Duodenal mucosa (tissue), 2 donors: ENCODE measurements around the gene XPR1.

Experiments
- H3K27ac ChIP-seq: one replicate; pipeline ENCODE4 v1.7.0; 2013; ENCODE audit warnings: low read depth, low read length
- H3K27me3 ChIP-seq, 2 donors: one replicate each; pipeline ENCODE4 v1.7.0; 2013; ENCODE audit warnings: low read length in 2 of 2, control low read depth in 1 of 2; ENCODE audit not compliant: insufficient read depth in 2 of 2, control insufficient read depth in 1 of 2
- H3K36me3 ChIP-seq, 2 donors: one replicate each; pipeline ENCODE4 v1.7.0; 2013; ENCODE audit warnings: low read length in 2 of 2, control low read depth in 1 of 2; ENCODE audit not compliant: insufficient read depth in 2 of 2, control insufficient read depth in 1 of 2
- H3K4me1 ChIP-seq, 2 donors: one replicate each; pipeline ENCODE4 v1.7.0; 2013; ENCODE audit warnings: low read length in 2 of 2, control low read depth in 1 of 2; ENCODE audit not compliant: insufficient read depth in 2 of 2, control insufficient read depth in 1 of 2
- H3K4me3 ChIP-seq, 2 donors: one replicate each; pipeline ENCODE4 v1.7.0; 2013; ENCODE audit warnings: low read length in 2 of 2, low read depth in 1 of 2
- H3K9ac ChIP-seq, 2 donors: one replicate each; pipeline ENCODE4 v1.7.0; 2013; ENCODE audit warnings: low read length in 2 of 2, low read depth in 1 of 2
- H3K9me3 ChIP-seq, 2 donors: one replicate each; pipeline ENCODE4 v1.7.0; 2013; ENCODE audit warnings: low read length in 2 of 2, control low read depth in 1 of 2; ENCODE audit not compliant: control insufficient read depth in 1 of 2

Gene XPR1

GRCh38 chr1:180939073-180939710 lies 307.4 kb downstream of the XPR1 start:
- Histone ChIP-seq H3K36me3 (peaks cover 0 to 1% of the 10 kb centered on the region in 2 donors), H3K27ac (no peak overlapping the region), H3K9ac (no peak overlapping the region)

GRCh38 chr1:180939711-180940103 lies 307.9 kb downstream of the XPR1 start:
- Histone ChIP-seq H3K4me1 (peaks cover 0 to 8% of the 10 kb centered on the region in 2 donors), H3K27ac (no peak overlapping the region), H3K36me3 (peaks cover 3 to 4% of the 10 kb centered on the region in 2 donors), H3K27me3 (no peaks in the 10 kb centered on the region), H3K9me3 (no peaks in the 10 kb centered on the region), H3K4me3 (no peak overlapping the region), H3K9ac (no peak overlapping the region)

More at GRCh38 chr1:180939073-180939710, 307.4 kb downstream of the XPR1 start:
- Histone ChIP-seq H3K9me3 (no peaks in the 10 kb centered on the region), H3K27me3 (no peaks in the 10 kb centered on the region), H3K4me3 (no peak overlapping the region), H3K4me1 (peaks cover 0 to 8% of the 10 kb centered on the region in 2 donors)
